Right forelimb (tissue), 1 donor: ENCODE results near the gene NFATC2.

Experiments used
- DNase-seq: peaks from one replicate; pipeline ENCODE4 v3.0.0-alpha.2; 2018

NFATC2 gene

GRCh38 chr20:51387125-51387875 is 155.2 kb downstream of the NFATC2 start:
- no peak for DNase-seq

DNA sequence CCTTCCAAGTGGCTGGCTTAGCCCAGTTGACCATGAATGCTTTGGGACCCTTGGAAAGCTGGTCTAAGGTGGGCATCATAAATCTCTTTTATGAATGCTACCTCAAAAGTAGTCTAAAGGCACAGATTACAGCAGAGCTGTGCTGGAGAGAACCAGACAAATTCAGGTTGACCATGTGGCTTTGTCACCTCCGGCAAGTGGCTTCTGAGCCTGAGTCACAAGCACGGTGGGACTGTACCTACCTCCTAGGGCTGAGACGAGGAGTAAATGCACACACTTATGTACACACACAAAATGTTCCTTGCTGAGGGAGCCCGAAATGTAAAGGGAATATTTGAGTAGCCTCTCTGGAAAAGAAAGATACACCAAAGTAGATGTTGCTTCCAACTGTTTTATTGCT is 155.9 kb downstream of the NFATC2 start:
- DNase-seq: no peak

GRCh38 chr20:51385646-51386530 is 156.6 kb downstream of the NFATC2 start:
- DNase-seq: no peak

GRCh38 chr20:51384875-51385274 is 157.6 kb downstream of the NFATC2 start:
- DNase-seq: no peak

DNA sequence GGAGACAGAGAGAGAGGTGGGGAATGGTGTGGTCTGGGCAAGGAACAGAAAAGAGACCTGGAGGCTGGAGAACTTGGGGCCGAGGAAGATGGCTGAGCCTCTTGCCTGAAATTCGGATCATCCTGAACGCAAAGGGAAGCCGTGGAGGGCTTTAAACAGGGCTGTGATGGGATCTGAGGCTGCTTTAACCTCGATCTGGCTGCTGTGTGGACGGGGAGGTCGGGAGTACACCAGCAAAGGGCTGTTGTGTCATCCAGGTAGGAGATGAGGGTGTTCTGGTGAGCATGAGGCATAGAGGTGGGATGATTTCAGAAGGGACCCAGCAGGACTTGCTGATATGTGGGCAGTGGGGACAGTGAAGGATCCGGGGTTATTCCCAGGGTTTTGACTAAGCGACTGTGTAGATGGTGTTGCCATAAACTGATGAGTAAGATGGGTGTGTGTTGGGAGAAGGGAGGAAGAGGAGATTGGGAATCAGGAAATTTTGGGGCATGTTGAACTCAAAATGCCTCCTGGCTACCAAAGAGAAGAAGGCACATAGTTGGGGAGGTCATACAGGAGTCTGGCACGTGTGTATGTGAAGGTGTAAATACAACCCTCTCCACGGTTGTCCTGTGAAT is 158.5 kb downstream of the NFATC2 start:
- DNase-seq: no peak

DNA sequence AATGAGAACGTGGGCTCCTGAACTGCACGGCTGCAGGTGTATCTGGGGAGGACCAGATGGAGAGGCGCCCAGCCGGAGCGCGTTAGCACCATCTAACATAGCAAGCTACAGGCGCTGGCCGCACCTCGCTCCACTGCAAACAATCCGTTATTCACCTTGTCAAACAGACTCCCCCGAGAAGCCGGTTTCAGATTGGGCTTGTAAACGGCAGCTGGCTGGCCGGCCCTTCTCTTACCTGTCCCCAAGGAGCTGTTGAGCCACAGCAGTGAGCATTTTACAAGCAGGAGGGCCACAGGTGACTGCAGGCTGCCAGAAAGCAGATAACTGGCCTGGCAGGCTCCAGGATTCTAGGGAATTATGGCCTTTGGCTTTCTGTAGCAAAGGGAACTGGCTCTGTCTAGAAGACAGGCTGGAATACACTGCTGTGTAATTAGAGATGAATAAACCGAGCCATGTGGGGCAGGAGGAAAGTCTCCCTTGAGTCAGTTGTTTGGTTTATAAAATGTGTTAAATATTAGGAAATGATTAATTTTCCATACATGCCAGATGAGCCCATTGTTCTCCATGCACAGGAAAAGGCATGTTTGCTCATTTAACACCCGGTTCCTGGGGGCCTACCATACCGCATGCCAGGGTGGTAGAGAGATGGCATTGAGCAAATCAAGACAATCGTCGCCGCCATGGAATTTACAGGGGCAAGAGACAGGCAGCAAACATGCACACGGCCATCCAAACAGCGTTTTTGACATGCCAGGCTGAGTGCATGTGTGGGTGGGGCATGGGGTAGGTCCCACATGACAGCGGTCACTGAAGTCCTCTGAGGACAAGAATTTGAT is 159.3 kb downstream of the NFATC2 start:
- no peak for DNase-seq

- no peak for DNase-seq
Observed at GRCh38 chr20:51382111-51382985, 160.2 kb downstream of the NFATC2 start.

DNA sequence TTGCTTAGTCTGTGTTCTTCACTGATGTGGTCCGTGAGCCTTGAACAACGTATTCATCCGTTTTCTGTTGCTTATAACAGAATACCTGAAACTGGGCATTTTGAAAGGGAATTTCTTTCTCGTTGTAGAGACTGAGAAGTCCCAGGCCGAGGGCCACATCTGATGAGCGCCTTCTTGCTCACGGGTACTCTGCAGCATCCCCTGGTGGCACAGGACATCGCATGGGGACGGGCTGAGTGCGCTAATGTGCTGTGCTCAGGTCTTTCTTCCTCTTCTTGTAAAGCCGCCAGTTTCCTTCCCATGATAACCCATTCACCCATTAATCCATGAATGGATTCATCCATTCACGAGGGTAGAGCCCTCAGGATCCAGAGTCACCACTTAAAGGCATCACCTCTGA is 161.0 kb downstream of the NFATC2 start:
- no peak for DNase-seq

- DNase-seq: no peak
Observed at GRCh38 chr20:51380401-51381385, 161.8 kb downstream of the NFATC2 start.

GRCh38 chr20:51379601-51380341 is 162.7 kb downstream of the NFATC2 start:
- DNase-seq: no peak

GRCh38 chr20:51378171-51378928 is 164.2 kb downstream of the NFATC2 start:
- no peak for DNase-seq

GRCh38 chr20:51377132-51377531 is 165.4 kb downstream of the NFATC2 start:
- DNase-seq: no peak

- no peak for DNase-seq
Observed at GRCh38 chr20:51376111-51376510, 166.4 kb downstream of the NFATC2 start.

DNA sequence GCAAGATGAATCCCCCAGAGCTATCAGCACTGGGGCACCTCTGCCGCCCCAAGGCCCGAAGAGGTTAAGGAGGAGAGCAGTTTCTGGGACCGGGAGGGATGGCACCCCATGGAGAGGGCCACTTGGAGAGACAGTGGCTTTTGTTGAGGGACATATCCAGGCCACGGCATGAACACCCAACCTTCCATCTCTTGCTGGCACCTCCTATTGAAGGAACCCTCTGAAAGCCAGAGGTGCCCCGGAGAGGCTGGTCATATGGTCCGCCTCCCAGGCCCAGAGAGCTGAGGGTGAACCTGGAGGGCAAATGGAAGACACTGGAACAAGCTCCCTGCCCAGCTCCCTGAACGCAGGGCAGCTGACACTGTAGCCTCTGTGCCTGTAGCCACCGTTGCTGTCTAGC is 167.0 kb downstream of the NFATC2 start:
- no peak for DNase-seq

- DNase-seq: no peak
Observed at GRCh38 chr20:51374961-51375360, 167.6 kb downstream of the NFATC2 start.

DNA sequence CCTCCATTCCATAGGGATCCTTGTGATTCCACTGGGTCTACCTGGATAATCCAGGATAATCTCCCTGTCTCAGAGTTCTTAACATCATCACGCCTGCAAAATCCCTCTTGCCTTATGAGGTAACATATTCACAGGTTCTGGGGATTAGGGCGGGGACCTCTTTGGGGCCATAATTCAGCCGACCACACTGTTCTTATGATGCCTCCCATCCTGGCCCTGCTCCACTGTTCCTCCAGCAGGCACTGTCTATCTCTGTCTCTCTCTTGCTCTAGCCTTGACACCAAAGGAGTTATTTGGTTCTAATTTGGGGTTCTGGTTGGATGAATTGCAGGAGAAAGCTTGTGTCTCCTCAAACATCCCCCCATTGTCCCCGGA is 168.1 kb downstream of the NFATC2 start:
- no peak for DNase-seq

- DNase-seq: no peak
Observed at GRCh38 chr20:51373713-51374455, 168.6 kb downstream of the NFATC2 start.

GRCh38 chr20:51372966-51373365 is 169.6 kb downstream of the NFATC2 start:
- DNase-seq: no peak
